ENCODE results near the gene RARB.

RARB gene

GRCh38 chr3:25447285-25447684, 19.2 kb downstream of the RARB start:
- no peak for DNase-seq (ENCODE audit: low read depth in 2 of 3, low spot score in 2 of 3)

DNA sequence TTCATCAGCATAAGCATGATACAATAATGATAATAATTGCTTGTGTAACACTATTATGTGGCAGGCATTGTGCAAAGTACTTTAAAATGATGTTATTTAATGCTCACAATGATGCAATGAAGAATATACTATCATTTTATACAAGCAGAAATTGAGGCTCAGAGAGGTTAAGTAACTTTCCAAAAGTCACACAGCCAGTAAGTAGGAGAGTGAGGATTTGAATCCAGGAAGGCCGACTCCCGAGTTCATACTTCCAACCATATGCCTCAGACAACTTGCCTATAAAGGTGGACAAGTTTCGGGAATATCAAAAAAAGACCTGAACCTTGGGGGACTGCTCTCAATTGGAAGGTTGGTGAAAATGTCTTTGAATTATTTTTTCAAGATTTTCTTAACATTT, 19.9 kb downstream of the RARB start:
- DNase-seq (ENCODE audit: low read depth in 2 of 3, low spot score in 2 of 3), result no peak

DNA sequence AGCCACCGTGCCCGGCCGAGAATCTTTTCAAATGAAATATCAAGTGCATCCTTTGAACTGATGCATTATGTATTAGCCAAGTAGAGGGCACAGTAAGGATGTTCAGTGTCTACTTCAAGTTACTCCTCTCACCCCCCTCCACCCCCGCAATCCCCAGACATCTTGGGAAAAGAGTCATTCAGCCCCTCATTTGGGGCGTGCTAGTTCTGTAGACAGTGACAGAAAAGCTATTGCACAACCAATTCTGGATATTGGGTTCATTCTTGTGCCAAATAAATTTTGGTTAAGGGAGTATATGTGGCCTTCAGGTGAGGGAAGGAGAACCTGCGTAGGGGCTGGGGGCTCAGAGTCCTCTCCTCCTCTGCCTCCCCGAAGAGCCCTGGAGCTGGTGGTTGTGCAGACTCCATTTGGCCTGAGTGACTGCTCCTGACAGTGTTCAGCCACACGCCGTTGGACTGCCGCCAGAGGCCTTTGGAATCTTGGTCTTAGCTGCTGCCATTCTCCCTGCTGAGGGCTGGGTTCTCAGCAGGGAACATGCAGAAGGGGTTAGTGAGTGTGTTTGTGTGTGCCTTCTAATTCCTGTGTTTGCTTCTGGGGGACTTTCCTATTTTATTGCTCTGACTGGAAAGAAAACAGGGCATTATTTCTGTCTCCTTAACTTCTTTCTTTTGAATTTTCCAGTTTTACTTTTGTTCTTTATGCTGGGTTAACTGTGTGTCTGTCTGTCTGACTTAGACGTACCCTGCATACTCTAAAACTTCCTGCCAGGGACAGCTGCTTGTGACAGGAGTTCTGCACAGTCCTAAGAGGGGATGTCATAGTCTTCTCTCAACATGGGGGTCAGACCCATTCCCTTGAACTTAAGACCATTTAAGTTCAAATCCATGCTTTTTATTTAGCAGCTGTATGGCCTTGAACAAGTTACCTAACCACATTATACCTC, 21.0 kb downstream of the RARB start:
- DNase-seq (ENCODE audit: low read depth in 2 of 3, low spot score in 2 of 3), result no peak

DNA sequence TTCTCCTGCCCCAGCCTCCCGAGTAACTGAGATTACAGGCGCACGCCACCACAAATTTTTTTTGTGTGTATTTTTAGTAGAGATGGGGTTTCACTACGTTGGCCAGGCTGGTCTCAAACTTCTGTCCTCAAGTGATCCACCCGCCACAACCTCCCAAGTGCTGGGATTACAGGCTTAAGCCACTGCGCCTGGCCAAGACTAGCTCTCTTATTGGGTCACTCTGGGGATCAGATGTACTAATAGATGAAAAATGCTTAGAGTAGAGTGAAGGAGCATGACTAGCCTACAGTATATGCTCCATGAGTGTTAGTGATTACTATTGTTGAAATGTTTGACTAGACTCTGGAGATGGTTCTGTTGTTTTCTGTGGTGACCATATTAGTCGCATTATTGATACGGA, 21.8 kb downstream of the RARB start:
- no peak for DNase-seq (ENCODE audit: low read depth in 2 of 3, low spot score in 2 of 3)

DNA sequence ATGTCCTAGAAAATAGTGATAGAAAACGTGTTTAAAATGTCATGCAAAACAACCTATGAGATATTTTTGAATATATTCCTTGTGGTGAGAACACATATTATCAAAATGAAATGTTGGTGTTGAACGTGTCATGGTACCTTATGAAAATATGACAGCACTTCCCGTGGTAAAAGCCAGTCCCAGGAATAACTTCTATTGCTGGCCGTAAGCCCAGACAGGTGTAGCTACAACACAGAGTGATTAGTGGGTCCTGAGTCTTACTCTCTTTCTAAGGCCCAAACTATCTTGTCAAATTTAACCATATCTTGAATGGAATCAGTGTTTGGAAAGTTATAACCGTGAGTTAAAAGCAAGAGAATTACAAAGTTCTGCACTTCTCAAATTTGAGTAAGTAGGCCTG, 24.1 kb downstream of the RARB start:
- DNase-seq (ENCODE audit: low read depth in 2 of 3, low spot score in 2 of 3), result no peak

- DNase-seq (ENCODE audit: low read depth in 2 of 3, low spot score in 2 of 3), result no peak
These were observed 24.7 kb downstream of the RARB start for GRCh38 chr3:25452740-25453139.

DNA sequence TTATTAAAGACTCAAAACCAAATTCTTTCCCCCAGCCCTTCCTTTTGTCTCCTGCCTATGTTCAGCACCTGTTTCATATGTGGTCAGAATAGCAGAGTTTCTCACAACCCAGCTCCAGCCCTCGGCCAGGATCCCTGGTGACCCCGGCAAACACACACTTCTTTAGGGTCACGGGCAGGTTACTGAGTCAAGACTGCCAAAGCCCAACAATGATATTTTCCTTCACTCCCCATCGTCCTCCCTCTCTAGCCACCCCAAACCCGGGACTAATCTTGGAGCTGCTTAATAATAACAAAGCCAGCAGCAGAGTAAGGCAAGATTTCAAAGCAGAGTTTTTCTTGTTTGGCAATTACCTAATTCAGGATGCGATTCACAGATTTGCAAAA, 25.5 kb downstream of the RARB start:
- DNase-seq (ENCODE audit: low read depth in 2 of 3, low spot score in 2 of 3), result no peak

DNA sequence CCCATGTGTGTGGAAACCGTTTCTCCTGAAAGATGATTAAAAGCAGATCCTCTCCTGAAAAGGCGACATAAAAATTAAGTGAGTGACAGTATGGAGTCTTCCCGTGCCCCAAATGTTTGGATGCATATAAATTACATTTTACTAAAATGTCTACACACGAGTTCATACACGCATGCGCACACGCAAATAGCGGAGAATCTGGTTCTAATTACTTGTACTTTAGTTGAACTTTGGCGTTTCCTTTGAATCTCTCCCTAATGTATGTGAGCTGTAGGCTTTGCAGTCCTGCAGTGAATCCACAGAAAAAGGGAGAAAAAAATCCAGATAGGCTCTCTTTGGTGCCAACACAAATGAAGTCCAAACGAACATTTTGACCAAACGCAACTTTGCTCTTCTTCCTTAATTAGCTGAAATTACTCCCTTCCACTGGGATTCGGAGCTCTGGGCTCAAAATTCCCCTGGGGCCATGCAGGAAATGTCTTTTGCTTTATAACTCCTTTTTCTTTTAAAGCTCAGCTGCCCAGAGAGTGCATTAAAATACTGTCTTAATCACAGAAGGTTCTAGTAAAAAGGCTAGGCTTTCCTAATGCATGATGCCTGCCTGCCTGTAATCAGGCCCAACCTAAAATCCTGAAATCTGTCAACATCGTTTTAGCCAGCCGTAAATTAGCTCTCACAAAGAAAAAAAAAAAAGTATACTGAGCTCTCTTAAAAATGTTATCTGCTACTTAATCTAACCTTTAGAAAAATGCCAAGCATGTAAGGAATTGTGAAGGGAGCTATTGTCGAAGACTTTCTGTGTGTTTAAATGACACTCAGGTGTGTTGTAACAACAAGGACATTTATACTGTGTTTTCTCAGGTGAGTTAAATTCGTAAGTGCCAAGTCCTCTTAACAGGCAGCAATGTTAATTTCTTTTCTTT, 26.2 kb downstream of the RARB start:
- no peak for DNase-seq (ENCODE audit: low read depth in 2 of 3, low spot score in 2 of 3)

- DNase-seq (ENCODE audit: low read depth in 2 of 3, low spot score in 2 of 3), result no peak
These were observed 27.5 kb downstream of the RARB start for GRCh38 chr3:25455441-25456132.

GRCh38 chr3:25456723-25457670, 28.9 kb downstream of the RARB start:
- DNase-seq (ENCODE audit: low read depth in 2 of 3, low spot score in 2 of 3), result no peak

DNA sequence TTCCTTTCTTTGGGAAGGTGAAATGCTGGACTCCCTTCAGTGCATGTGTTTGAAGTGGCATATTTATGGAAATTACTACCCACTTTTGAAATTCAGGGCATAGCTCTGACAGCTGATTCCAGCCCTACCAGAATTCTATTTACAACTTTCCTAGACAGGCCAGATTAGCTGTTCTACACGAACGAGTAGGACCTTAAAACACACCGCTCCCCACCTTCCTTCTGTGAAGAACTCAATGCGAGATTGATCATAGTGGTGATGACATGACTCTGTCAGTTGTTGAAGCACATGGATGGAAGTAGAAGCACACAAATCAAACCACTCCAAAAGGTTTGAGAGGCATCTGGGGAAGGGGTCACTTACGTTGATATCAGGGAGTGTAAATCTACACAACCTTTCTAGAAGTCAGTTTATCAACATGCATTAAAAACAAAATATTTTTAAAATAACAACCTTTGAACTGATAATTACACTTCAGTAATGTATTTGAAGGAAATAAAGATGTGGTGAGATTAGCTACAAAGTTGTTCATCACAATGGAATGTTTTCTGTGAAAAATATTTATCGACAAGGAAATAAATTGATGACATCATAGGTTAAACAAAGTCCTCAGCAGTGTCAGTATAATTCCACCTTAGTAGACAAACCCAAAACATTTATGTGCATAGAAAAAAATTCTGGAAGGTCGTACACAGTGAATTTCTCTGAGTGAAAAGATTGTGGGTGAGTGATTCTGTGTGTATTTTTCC, 29.8 kb downstream of the RARB start:
- DNase-seq (ENCODE audit: low read depth in 2 of 3, low spot score in 2 of 3), result no peak

DNA sequence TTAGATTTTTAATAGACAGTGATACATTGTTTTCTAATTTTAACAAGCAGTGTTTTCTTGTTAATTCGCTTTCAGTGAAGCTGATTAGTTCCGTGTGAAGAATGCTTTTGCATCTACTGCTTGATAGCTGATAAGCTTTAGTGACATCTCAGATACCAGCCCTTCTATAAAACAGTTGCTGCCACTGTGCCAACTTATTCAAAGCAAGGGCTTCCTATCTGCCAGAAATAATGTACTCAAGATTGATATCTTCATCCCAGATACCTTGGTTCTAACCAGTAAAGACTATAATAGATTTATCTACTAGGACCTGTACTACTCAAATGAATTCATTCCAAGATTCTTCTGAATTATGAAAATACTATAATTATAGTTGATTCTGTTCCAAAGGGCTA, 30.4 kb downstream of the RARB start:
- DNase-seq (ENCODE audit: low read depth in 2 of 3, low spot score in 2 of 3), result no peak

GRCh38 chr3:25460751-25461150, 32.7 kb downstream of the RARB start:
- DNase-seq (ENCODE audit: low read depth in 2 of 3, low spot score in 2 of 3), result no peak

DNA sequence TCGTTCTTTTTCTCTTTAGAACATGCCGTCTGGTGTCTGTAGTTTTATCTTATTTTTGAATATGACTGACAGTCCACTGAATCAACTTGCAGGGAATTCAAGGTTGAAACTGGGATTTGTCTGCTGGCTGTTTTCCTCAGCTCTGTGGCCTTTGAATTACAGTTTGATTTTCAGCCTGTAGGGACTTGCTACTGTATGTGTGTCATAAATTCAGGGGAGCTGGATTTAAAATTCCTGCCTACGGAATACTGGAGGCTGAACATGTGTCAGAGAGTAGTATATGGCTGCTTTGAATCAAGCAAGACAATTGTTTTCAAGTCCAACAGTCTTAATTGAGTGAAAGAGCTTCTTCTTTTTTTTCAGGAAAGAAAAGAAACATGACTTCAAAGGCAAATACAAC, 33.9 kb downstream of the RARB start:
- DNase-seq (ENCODE audit: low read depth in 2 of 3, low spot score in 2 of 3), result no peak

GRCh38 chr3:25462495-25462894, 34.4 kb downstream of the RARB start:
- DNase-seq (ENCODE audit: low read depth in 2 of 3, low spot score in 2 of 3), result no peak

- DNase-seq (ENCODE audit: low read depth in 2 of 3, low spot score in 2 of 3), result no peak
These were observed 35.9 kb downstream of the RARB start for GRCh38 chr3:25463836-25464418.

DNA sequence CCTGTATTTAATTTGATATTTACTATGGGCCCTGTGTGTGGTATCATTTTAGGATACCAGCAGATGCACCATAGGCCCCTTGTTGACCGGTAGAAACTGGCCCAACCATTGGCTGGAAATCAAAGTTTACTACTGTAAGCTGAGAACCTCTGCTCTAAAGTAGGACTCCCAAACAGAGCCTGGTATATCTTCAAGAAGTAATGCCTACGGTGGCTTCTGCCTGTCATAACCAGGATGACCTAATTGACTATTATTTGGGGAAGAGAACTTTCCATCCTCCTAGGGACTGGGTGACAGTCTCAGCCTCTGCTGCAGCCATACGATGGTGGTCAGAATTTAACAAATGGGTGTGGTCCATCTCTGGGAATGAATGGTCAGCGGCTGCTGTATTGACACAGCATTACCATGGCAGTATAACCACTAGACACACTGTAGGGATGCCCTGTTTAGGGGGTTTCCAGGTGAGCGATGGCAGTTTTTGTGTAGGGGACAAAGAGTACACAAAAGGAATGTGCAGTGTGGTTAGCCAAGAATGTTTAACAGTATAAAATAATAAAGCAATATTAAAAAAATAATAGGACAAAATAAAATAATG, 37.3 kb downstream of the RARB start:
- DNase-seq (ENCODE audit: low read depth in 2 of 3, low spot score in 2 of 3), result no peak

DNA sequence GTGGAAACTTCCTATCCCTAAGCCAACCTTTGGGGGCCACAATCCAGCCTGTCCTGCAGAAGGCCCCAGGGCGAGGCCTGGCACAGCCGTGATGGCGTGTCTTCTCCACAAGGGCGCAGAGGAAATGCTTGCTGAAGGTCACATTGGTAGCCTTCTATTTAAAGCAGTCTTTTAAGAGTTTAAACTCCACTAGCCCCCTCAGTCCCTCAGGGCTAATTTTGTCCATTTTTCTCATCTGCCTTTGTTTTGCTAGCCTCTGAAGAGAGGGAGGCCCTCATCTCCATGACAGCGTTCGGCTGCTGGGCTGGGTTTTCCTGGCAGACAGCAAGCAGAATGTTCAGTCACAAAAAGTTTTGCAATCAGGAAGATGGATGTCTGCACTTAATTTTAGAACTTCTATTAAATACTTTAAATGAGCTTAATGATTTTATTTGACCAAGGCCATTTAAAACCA, 40.8 kb downstream of the RARB start:
- DNase-seq (ENCODE audit: low read depth in 2 of 3, low spot score in 2 of 3), result no peak

DNA sequence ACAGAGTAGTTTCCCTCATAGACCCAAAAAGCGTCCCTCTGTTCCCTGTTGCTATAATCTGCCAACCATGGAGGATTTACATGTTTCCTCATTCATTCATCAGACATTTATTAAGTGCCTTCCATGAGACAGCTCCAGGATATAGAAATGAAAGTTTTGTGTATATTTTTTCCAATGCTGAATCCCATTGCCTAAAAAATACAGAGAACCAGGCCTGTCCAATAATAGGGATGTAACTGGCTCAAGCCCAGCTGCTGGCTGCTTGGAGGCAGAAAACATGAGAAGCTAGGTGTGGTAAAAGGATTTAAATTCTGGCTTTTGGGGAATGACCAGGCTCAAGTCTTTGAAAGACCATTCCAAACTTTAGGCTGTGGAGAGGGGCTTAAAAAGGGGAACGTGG, 41.5 kb downstream of the RARB start:
- DNase-seq (ENCODE audit: low read depth in 2 of 3, low spot score in 2 of 3), result no peak
